ENCODE results near the gene RASA2. TPM values are rescaled to one million over a fixed set of nuclear protein-coding genes. Genes with fewer than 3 reads are reported as not detected.

RASA2 gene
- total and polyA plus RNA-seq, 2 of the 4 experiments (the other 2 are of a cell fraction): 6.1 to 14.0 TPM

DNA sequence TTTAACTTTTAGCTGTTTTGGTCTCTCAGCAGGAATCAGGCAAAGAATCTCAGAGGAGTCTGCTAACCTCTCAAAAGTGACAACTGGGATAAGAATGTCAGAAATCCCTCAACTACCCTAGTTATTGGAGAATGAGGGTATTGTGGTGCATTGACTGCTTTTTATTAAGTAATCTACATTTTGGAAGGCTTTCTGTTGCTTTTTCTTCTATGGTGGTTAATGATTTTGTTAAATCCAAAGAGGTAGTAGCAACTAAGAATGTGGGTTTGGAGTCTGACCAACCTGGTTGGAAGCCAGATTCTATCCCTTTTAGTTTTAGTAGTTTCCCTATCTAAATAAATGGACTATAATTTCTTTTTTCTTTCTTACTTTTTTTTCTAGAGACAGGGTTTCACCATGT is 156.6 kb downstream of the RASA2 start:
- Histone ChIP-seq H2AFZ (replicated peaks; ENCODE audit: low read length, poor library complexity) (no peak overlapping the region), H3K23ac (ENCODE audit: low read depth, low read length) (no peak overlapping the region), H3K4me3 (ENCODE audit: insufficient read depth, low read depth, low read length) (no peak overlapping the region), H3K14ac (replicated peaks; ENCODE audit: low read depth, low read length) (no peak overlapping the region), H2BK120ac (ENCODE audit: low read depth, low read length) (no peak overlapping the region), H3K4ac (ENCODE audit: low read depth, low read length) (no peak overlapping the region), H3K18ac (ENCODE audit: low read depth, low read length) (no peak overlapping the region), H2BK15ac (ENCODE audit: low read depth, low read length) (no peak overlapping the region), H4K91ac (ENCODE audit: insufficient read depth, low read depth, low read length) (no peak overlapping the region), H2BK20ac (ENCODE audit: low read depth, low read length) (no peak overlapping the region), H3K9ac (ENCODE audit: low read depth, low read length) (no peak overlapping the region), H4K20me1 (ENCODE audit: insufficient read depth, low read length) (no peaks in the 10 kb centered on the region), H3K4me2 (ENCODE audit: low read depth, low read length) (no peak overlapping the region), H3K4me1 (ENCODE audit: control insufficient read depth, insufficient read depth, low read length) (no peaks in the 10 kb centered on the region), H4K8ac (ENCODE audit: low read depth in 2 of 2, low read length in 2 of 2) (no peak overlapping the region), H3K9me1 (ENCODE audit: insufficient read depth, low read length) (peaks cover 3% of the 10 kb centered on the region), H2AK9ac (replicated peaks; ENCODE audit: low read depth, low read length, poor library complexity) (no peak overlapping the region), H4K5ac (ENCODE audit: low read depth, low read length) (no peak overlapping the region), H3K56ac (ENCODE audit: extremely low read depth, insufficient read depth, low read length) (no peak overlapping the region), H3K9me3 (ENCODE audit: control insufficient read depth, insufficient read depth, low read length) (no peaks in the 10 kb centered on the region), H2AK5ac (ENCODE audit: low read depth, low read length) (no peak overlapping the region), H3K27me3 (ENCODE audit: control insufficient read depth, insufficient read depth, low read length) (no peaks in the 10 kb centered on the region), H3K36me3 (ENCODE audit: control insufficient read depth, insufficient read depth, low read length) (no peaks in the 10 kb centered on the region), H2BK5ac (ENCODE audit: low read depth, low read length, poor library complexity, severe bottlenecking) (no peak overlapping the region), H3K27ac (ENCODE audit: insufficient read depth, low read length) (no peak overlapping the region), H3K79me1 (ENCODE audit: low read depth in 1 of 2, low read length in 2 of 2) (no peaks in the 10 kb centered on the region)
- peak; percentile 41 for DNase-seq
- intact Hi-C loops (cut with micrococcal nuclease) (no loop called here), in situ Hi-C loops (cut with MboI; ENCODE audit: low sequenced_read_pairs) (no loop called here), dilution Hi-C loops (cut with HindIII; ENCODE audit: low sequenced_read_pairs, unreplicated experiment) (no loop called here)
- ATAC-seq (ENCODE audit: low read depth): no peak; the same call in 1 of the 2 replicates
- TF ChIP-seq CHD1 (IDR thresholded peaks at IDR 0.05; ENCODE audit: low read depth, low read length) (no peak), POLR2A (IDR thresholded peaks at IDR 0.05; ENCODE audit: low read depth, low read length) (no peak), MAZ (IDR thresholded peaks at IDR 0.05; ENCODE audit: borderline replicate concordance, low read depth, low read length) (no peak), RCOR1 (IDR thresholded peaks at IDR 0.05; ENCODE audit: insufficient replicate concordance, low read length) (no peak), MAFK (IDR thresholded peaks at IDR 0.05; ENCODE audit: low read depth, low read length) (no peak), RAD21 (IDR thresholded peaks at IDR 0.05; ENCODE audit: low read length) (no peak)
- TF ChIP-seq, protein P1, sequence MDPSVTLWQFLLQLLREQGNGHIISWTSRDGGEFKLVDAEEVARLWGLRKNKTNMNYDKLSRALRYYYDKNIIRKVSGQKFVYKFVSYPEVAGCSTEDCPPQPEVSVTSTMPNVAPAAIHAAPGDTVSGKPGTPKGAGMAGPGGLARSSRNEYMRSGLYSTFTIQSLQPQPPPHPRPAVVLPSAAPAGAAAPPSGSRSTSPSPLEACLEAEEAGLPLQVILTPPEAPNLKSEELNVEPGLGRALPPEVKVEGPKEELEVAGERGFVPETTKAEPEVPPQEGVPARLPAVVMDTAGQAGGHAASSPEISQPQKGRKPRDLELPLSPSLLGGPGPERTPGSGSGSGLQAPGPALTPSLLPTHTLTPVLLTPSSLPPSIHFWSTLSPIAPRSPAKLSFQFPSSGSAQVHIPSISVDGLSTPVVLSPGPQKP (IDR thresholded peaks at IDR 0.05; ENCODE audit: borderline replicate concordance, low read depth, low read length): no peak
- POLR2A ChIA-PET (ENCODE audit: unreplicated experiment): no interaction called here
- no TSS peak for BruUV-seq (replicated peaks)
- CTCF ChIA-PET: no interaction called here
